Lower lobe of right lung (tissue), 2 donors: ENCODE results near the gene MRPL24. TPM values are rescaled to one million over a fixed set of nuclear protein-coding genes. Genes with fewer than 3 reads are reported as not detected.

Experiments
- ATAC-seq, 2 donors: fragments of 200-7000 bp; cut with Tn5 transposase; one replicate each; pipeline ENCODE4 v1.9.1; 2020 to 2022; ENCODE audit warnings: mild to moderate bottlenecking in 2 of 2, moderate library complexity in 2 of 2
- DNase-seq: peaks from one replicate; pipeline ENCODE4 v3.0.0-alpha.2; 2020
- H3K27ac ChIP-seq: fragments of 200-600 bp; one replicate; pipeline ENCODE4 v1.8.0; 2022
- H3K27me3 ChIP-seq: fragments of 200-600 bp; one replicate; pipeline ENCODE4 v1.8.0; 2022; ENCODE audit warnings: low read depth
- H3K36me3 ChIP-seq: fragments of 200-600 bp; one replicate; pipeline ENCODE4 v1.8.0; 2022; ENCODE audit warnings: mild to moderate bottlenecking
- H3K4me1 ChIP-seq: fragments of 200-600 bp; one replicate; pipeline ENCODE4 v1.8.0; 2022
- H3K4me3 ChIP-seq: fragments of 200-600 bp; one replicate; pipeline ENCODE4 v1.8.0; 2022; ENCODE audit warnings: mild to moderate bottlenecking
- H3K9me3 ChIP-seq: fragments of 200-600 bp; one replicate; pipeline ENCODE4 v1.8.0; 2022
- CTCF ChIP-seq: fragments of 200-600 bp; IDR thresholded peaks from one replicate; pipeline ENCODE4 v1.8.0; 2022; ENCODE audit warnings: antibody characterized with exemption, mild to moderate bottlenecking
- intact Hi-C: fragments of 100-400 bp; cut with DNase I; formaldehyde crosslinking; loops from one replicate; pipeline ENCODE4 v1.11.0; 2022
- total RNA-seq: library from RNA; stranded (reverse); fragmentation: NEBNext Ultra II Directional; extraction: Animal tissue kit (Norgen Biotek cat#: 25700); gene quantifications from one replicate; pipeline ENCODE4 v1.2.1, GENCODE V29; 2021
- donor health status: DM: no; HTN: yes; CAD: no; lungs with severe emphysema.

Gene MRPL24
- total RNA-seq, 1 donor from 2014 or later = 43.7 TPM

DNA sequence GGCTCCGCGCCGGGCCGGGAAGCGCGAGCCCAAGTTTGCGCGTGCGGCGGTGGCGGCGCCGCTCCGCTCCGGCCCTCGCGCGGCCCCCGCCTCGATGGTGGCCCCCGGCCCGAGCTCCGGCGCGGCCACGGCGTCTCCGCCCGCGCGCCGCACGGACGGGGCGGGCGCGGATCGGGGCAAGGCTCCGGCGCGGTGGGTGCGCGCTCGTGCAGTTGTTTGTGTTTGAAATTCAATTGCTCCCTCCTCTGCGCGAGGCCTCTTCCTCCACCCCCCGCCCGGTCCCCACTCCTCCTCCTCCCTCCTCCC, 10.5 kb upstream of the MRPL24 start, which contains the start of gene HDGF:
TSS of gene HDGF (minus strand) at position 225 of the 306 bp plus-strand sequence. CDS start 246 bp downstream, outside the sequence.
- Histone ChIP-seq H3K9me3 (no peaks in the 10 kb centered on the region), H3K27ac (peak within 1 kb of the TSS; percentile 99), H3K4me3 (peak within 1 kb of the TSS; percentile 95), H3K4me1 (peaks cover 46% of the 10 kb centered on the region), H3K27me3 (no peaks in the 10 kb centered on the region), H3K36me3 (peaks cover 3% of the 10 kb centered on the region)
- DNase-seq (no peak), ATAC-seq (no peak)
- intact Hi-C loops = no loop called here
- TF ChIP-seq CTCF = peak; percentile 3

- DNase-seq (peak; percentile 80), ATAC-seq (peak; percentile 5 to 29)
- TF ChIP-seq CTCF = peak; percentile 13
- intact Hi-C loops = no loop called here
- H3K9me3 ChIP-seq = no peaks in the 10 kb centered on the region
- H3K4me1 ChIP-seq = peaks cover 51% of the 10 kb centered on the region
- no peaks in the 10 kb centered on the region for H3K27me3 ChIP-seq
- peak overlapping the region; percentile 99 for H3K27ac ChIP-seq
- H3K4me3 ChIP-seq = peak overlapping the region; percentile 95
- H3K36me3 ChIP-seq = peaks cover 3% of the 10 kb centered on the region
Measured at GRCh38 chr1:156750711-156751450, 10.0 kb upstream of the MRPL24 start.

DNA sequence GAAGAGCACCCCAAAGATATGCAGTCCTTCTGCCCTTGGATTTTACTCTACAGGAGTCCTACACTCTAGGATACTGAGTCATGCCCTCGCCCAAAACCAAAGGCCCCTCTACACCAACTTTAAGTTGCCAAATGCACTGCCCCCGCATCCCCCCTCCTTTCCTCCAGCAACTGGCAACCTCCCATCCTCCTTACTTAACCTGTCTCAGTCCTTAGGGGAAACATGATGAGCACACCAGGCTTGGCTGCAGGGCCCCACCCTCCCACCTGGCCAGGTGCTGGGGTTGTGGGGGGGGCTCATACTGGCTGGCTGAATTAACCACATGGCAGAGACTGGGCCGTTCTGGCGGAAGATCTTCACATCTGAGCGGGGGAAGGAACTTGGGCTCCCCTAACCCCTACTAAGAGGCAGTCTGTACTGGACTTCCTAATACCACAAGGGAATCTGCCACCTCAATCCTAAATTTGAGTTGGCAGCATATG, 9.3 kb upstream of the MRPL24 start:
- peak overlapping the region; percentile 99 for H3K27ac ChIP-seq
- ATAC-seq (peak; percentile 1 to 31), DNase-seq (peak; percentile 52)
- TF ChIP-seq CTCF = no peak
- peaks cover 4% of the 10 kb centered on the region for H3K36me3 ChIP-seq
- H3K4me3 ChIP-seq = peak overlapping the region; percentile 95
- peaks cover 58% of the 10 kb centered on the region for H3K4me1 ChIP-seq
- intact Hi-C loops = no loop called here
- H3K9me3 ChIP-seq = no peaks in the 10 kb centered on the region
- H3K27me3 ChIP-seq = no peaks in the 10 kb centered on the region

DNA sequence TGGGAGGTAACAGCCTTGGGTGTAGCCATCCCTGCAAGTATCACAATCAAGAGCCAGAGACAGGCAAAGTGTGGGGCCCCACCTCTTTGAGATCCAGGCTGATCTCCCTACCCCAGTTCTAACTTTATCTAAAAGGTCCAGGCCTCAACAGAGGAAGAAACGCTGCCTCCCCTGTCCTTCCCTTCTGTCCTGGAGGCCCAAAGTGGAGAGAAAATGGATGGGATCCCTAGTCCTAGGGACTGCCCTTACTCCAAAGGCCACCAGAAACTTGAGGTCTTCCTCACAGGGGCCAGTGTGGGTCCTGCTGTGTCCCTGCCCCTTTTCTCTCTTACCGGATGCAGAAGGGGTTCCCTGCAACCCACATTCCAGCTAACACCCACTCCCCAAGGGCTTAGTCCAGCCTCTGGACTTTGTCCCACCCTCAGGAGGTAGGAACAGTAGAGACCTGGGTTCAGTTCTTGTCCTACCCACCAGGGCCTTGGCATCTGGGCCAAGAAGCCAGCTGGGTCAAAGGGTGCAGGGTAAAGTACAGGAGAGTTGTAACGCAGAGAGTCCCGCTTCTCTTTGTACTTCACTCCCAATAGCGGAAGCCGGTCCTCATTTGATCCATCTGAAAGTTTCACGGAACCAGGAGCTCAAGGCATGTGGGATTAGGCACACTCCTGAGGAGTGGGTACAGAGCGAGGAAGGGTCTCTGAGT, 8.7 kb upstream of the MRPL24 start:
- H3K9me3 ChIP-seq = no peaks in the 10 kb centered on the region
- peak overlapping the region; percentile 99 for H3K27ac ChIP-seq
- DNase-seq (peak; percentile 36), ATAC-seq (no peak)
- peak overlapping the region; percentile 95 for H3K4me3 ChIP-seq
- intact Hi-C loops = no loop called here
- peaks cover 10% of the 10 kb centered on the region for H3K36me3 ChIP-seq
- no peaks in the 10 kb centered on the region for H3K27me3 ChIP-seq
- no peak for TF ChIP-seq CTCF
- peaks cover 60% of the 10 kb centered on the region for H3K4me1 ChIP-seq

GRCh38 chr1:156748670-156749418, 8.0 kb upstream of the MRPL24 start:
- Histone ChIP-seq H3K9me3 (no peaks in the 10 kb centered on the region), H3K4me1 (peaks cover 60% of the 10 kb centered on the region), H3K27ac (peak overlapping the region; percentile 99), H3K36me3 (peaks cover 15% of the 10 kb centered on the region), H3K4me3 (peak overlapping the region; percentile 95), H3K27me3 (no peaks in the 10 kb centered on the region)
- no peak for TF ChIP-seq CTCF
- DNase-seq (peak; percentile 73), ATAC-seq (peak; percentile 2 to 26)
- intact Hi-C loops = no loop called here
